GM15510 (cell line): ENCODE data around the gene SPINK7.

Experiments
- POLR2A ChIP-seq: IDR thresholded peaks from 3 replicates; pipeline ENCODE4 v1.6.1; 2011; ENCODE audit warnings: borderline replicate concordance; ENCODE audit not compliant: insufficient read length; ENCODE audit errors: extremely low read depth

SPINK7 gene

GRCh38 chr5:148342371-148343045 is 30.3 kb downstream of the SPINK7 start:
- TF ChIP-seq POLR2A = no peak

GRCh38 chr5:148343046-148343407 is 30.8 kb downstream of the SPINK7 start:
- TF ChIP-seq POLR2A = no peak

GRCh38 chr5:148343603-148344487 is 31.6 kb downstream of the SPINK7 start:
- no peak for TF ChIP-seq POLR2A

- TF ChIP-seq POLR2A = no peak
Measured at GRCh38 chr5:148347706-148348105, 35.5 kb downstream of the SPINK7 start.

- no peak for TF ChIP-seq POLR2A
Measured at GRCh38 chr5:148352696-148353095, 40.5 kb downstream of the SPINK7 start.

- no peak for TF ChIP-seq POLR2A
Measured at GRCh38 chr5:148353634-148354033, 41.4 kb downstream of the SPINK7 start.

GRCh38 chr5:148364343-148364742 is 52.1 kb downstream of the SPINK7 start:
- no peak for TF ChIP-seq POLR2A
